Left ventricle myocardium inferior (tissue), 1 donor: ENCODE results near the gene SPTA1. TPM values are rescaled to one million over a fixed set of nuclear protein-coding genes. Genes with fewer than 3 reads are reported as not detected.

ENCODE experiments used
- DNase-seq: peaks from one replicate; pipeline ENCODE4 v3.0.0-alpha.2; 2020
- H3K27ac ChIP-seq: fragments of 200-600 bp; replicated peaks from 2 replicates; pipeline ENCODE4 v1.8.0; 2021
- H3K27me3 ChIP-seq: fragments of 200-600 bp; 2 replicates; pipeline ENCODE4 v1.8.0; 2021; ENCODE audit warnings: low read depth
- H3K36me3 ChIP-seq: fragments of 200-600 bp; 2 replicates; pipeline ENCODE4 v1.8.0; 2021
- H3K4me1 ChIP-seq: fragments of 200-600 bp; 2 replicates; pipeline ENCODE4 v1.8.0; 2021
- H3K4me3 ChIP-seq: fragments of 200-600 bp; 2 replicates; pipeline ENCODE4 v1.8.0; 2021; ENCODE audit warnings: mild to moderate bottlenecking, moderate library complexity
- H3K9me3 ChIP-seq: fragments of 200-600 bp; replicated peaks from 2 replicates; pipeline ENCODE4 v1.8.0; 2021
- CTCF ChIP-seq: fragments of 200-600 bp; IDR thresholded peaks from 2 replicates; pipeline ENCODE4 v1.8.0; 2021; ENCODE audit warnings: antibody characterized with exemption, mild to moderate bottlenecking, borderline replicate concordance
- intact Hi-C: fragments of 100-400 bp; cut with micrococcal nuclease; formaldehyde crosslinking; loops from one replicate; pipeline ENCODE4 v1.11.0; 2022
- total RNA-seq: library from RNA; stranded (reverse); fragmentation: NEBNext Ultra II Directional; extraction: Animal tissue kit (Norgen Biotek cat#: 25700); gene quantifications from one replicate; pipeline ENCODE4 v1.2.1, GENCODE V29; 2021
- donor health status: DM: no; HTN: yes; CAD: no; lungs with severe emphysema.

Gene SPTA1
- total RNA-seq, 1 donor from 2014 or later: not detected

- Histone ChIP-seq H3K36me3 (no peaks in the 10 kb centered on the region), H3K27me3 (no peaks in the 10 kb centered on the region), H3K27ac (no peak overlapping the region), H3K4me1 (no peaks in the 10 kb centered on the region), H3K9me3 (no peaks in the 10 kb centered on the region), H3K4me3 (no peak overlapping the region)
- no peak for TF ChIP-seq CTCF
- intact Hi-C loops: no loop called here
- DNase-seq: no peak
Measured at GRCh38 chr1:158716335-158716734, 29.8 kb upstream of the SPTA1 start.

GRCh38 chr1:158714754-158715153 lies 28.2 kb upstream of the SPTA1 start:
- Histone ChIP-seq H3K9me3 (no peaks in the 10 kb centered on the region), H3K27me3 (no peaks in the 10 kb centered on the region), H3K36me3 (no peaks in the 10 kb centered on the region), H3K4me1 (no peaks in the 10 kb centered on the region), H3K27ac (no peak overlapping the region), H3K4me3 (no peak overlapping the region)
- intact Hi-C loops: no loop called here
- DNase-seq: no peak
- TF ChIP-seq CTCF: no peak

GRCh38 chr1:158711098-158711497 lies 24.6 kb upstream of the SPTA1 start:
- no peak for DNase-seq
- Histone ChIP-seq H3K9me3 (no peaks in the 10 kb centered on the region), H3K4me3 (no peak overlapping the region), H3K27ac (no peak overlapping the region), H3K27me3 (no peaks in the 10 kb centered on the region), H3K36me3 (no peaks in the 10 kb centered on the region), H3K4me1 (no peaks in the 10 kb centered on the region)
- intact Hi-C loops: no loop called here
- TF ChIP-seq CTCF: no peak

GRCh38 chr1:158706096-158706495 lies 19.6 kb upstream of the SPTA1 start:
- H3K9me3 ChIP-seq: no peaks in the 10 kb centered on the region
- intact Hi-C loops: no loop called here
- no peak for TF ChIP-seq CTCF
- no peak for DNase-seq
- no peak overlapping the region for H3K27ac ChIP-seq
- no peaks in the 10 kb centered on the region for H3K36me3 ChIP-seq
- H3K4me1 ChIP-seq: no peaks in the 10 kb centered on the region
- no peak overlapping the region for H3K4me3 ChIP-seq
- no peaks in the 10 kb centered on the region for H3K27me3 ChIP-seq

GRCh38 chr1:158700552-158700951 lies 14.0 kb upstream of the SPTA1 start, which contains the start of gene OR6K2:
TSS of gene OR6K2 (minus strand) at chr1:158700652. CDS start at chr1:158700652, 0 bp downstream.
- no peak for TF ChIP-seq CTCF
- no peaks in the 10 kb centered on the region for H3K36me3 ChIP-seq
- H3K27me3 ChIP-seq: no peaks in the 10 kb centered on the region
- intact Hi-C loops: no loop called here
- no peaks in the 10 kb centered on the region for H3K9me3 ChIP-seq
- H3K4me3 ChIP-seq: no peak within 1 kb of the TSS
- no peaks in the 10 kb centered on the region for H3K4me1 ChIP-seq
- no peak for DNase-seq
- no peak within 1 kb of the TSS for H3K27ac ChIP-seq

- Histone ChIP-seq H3K4me3 (no peak overlapping the region), H3K4me1 (no peaks in the 10 kb centered on the region), H3K27ac (no peak overlapping the region), H3K27me3 (no peaks in the 10 kb centered on the region), H3K9me3 (no peaks in the 10 kb centered on the region), H3K36me3 (no peaks in the 10 kb centered on the region)
- TF ChIP-seq CTCF: no peak
- DNase-seq: no peak
- intact Hi-C loops: no loop called here
Measured at GRCh38 chr1:158694596-158694995, 8.1 kb upstream of the SPTA1 start.
